Transverse colon (tissue), 4 donors: ENCODE data around the gene CFAP68. TPM values are rescaled to one million over a fixed set of nuclear protein-coding genes. Genes with fewer than 3 reads are reported as not detected.

Experiments used
- DNase-seq: peaks from one replicate; pipeline ENCODE4 v3.0.0-alpha.2; 2019
- H3K27ac ChIP-seq, 4 donors: fragments of 200-600 bp; sonication (generic); 2 replicates each; pipeline ENCODE4 v1.5.1; 2016 to 2018; ENCODE audit warnings: inconsistent platforms in 4 of 4
- H3K27me3 ChIP-seq: fragments of 200-600 bp; sonication (generic); 2 replicates; pipeline ENCODE4 v1.5.1; 2017; ENCODE audit warnings: inconsistent platforms
- H3K36me3 ChIP-seq, 4 donors: fragments of 200-600 bp; sonication (generic); 2 replicates each; pipeline ENCODE4 v1.5.1; 2017 to 2019; ENCODE audit warnings: inconsistent platforms in 4 of 4
- H3K4me1 ChIP-seq, 4 donors: fragments of 200-600 bp; sonication (generic); 2 replicates each; pipeline ENCODE4 v1.5.1; 2017 to 2020; ENCODE audit warnings: inconsistent platforms in 4 of 4
- H3K4me3 ChIP-seq, 4 donors: fragments of 200-600 bp; sonication (generic); 1 replicate in 1 of 4; 2 replicates in 3 of 4; pipeline versions ENCODE4 v1.5.1 to v1.6.1; 2017 to 2019; ENCODE audit warnings: inconsistent platforms in 4 of 4
- H3K9me3 ChIP-seq, 2 donors: fragments of 200-600 bp; sonication (generic); 2 replicates each; pipeline ENCODE4 v1.5.1; 2017 to 2019; ENCODE audit warnings: inconsistent platforms in 2 of 2
- CTCF ChIP-seq, 5 experiments: fragments of 200-600 bp in 3 of 5; fragments of 450-650 bp in 2 of 5; sonication (generic) in 3 of 5; IDR thresholded peaks; 1 replicate in 2 of 5; 2 replicates in 3 of 5; pipeline ENCODE4 v1.5.1; 2016 to 2017; ENCODE audit warnings: antibody characterized with exemption in 5 of 5, inconsistent platforms in 3 of 5, mild to moderate bottlenecking in 2 of 5, moderate library complexity in 1 of 5
- EP300 ChIP-seq: sonication (generic); formaldehyde crosslinking; IDR thresholded peaks from one replicate; pipeline ENCODE4 v1.6.1; 2017; ENCODE audit warnings: antibody characterized with exemption, low read depth
- POLR2A ChIP-seq: fragments of 450-650 bp; IDR thresholded peaks from one replicate; pipeline ENCODE4 v1.6.1; 2016; ENCODE audit warnings: antibody characterized with exemption, mild to moderate bottlenecking, moderate library complexity
- POLR2AphosphoS5 ChIP-seq, 3 donors: sonication (generic); formaldehyde crosslinking; IDR thresholded peaks; one replicate each; pipeline ENCODE4 v1.6.1; 2016; ENCODE audit warnings: antibody characterized with exemption in 3 of 3
- WGBS, 2 donors: methylation state at CpG; one replicate each; pipeline ENCODE4 v1.1.5; 2018; ENCODE audit warnings: low coverage in 1 of 2; 5-methylcytosine and 5-hydroxymethylcytosine counted together
- in situ Hi-C, 4 donors: fragments of 200-750 bp; cut with MboI; loops; one replicate each; pipeline versions ENCODE4 v1.15.0 to v1.15.1; 2017; ENCODE audit warnings: low sequenced_read_pairs in 3 of 4, low pct_ligation_motif_present in 1 of 4, low pct_unique_long_range_greater_than_20kb in 1 of 4
- intact Hi-C: fragments of 100-400 bp; cut with DNase I; formaldehyde crosslinking; loops from one replicate; pipeline ENCODE4 v1.15.1; 2023; ENCODE audit warnings: low total_unique reads
- total RNA-seq, 4 donors: library from RNA; depleted of rRNA; stranded (reverse); fragments of >200 nt; gene quantifications; one replicate each; pipeline ENCODE4 v1.1.0, GENCODE V29; 2016

Gene CFAP68
- total RNA-seq, 4 donors from 2014 or later: 0.20 to 19.8 (median 18.8) TPM; not detected in 1

- DNase-seq: no peak
- intact Hi-C loops: no loop called here
- TF ChIP-seq EP300: no peak
- no peak for TF ChIP-seq POLR2A
- no peak for TF ChIP-seq POLR2AphosphoS5 (IDR thresholded peaks at IDR 0.05)
- no peak for TF ChIP-seq CTCF (IDR thresholded peaks at IDR 0.05)
- Histone ChIP-seq H3K4me3 (no peak overlapping the region), H3K36me3 (peaks cover 0 to 47% (median 11%) of the 10 kb centered on the region in 4 donors), H3K27me3 (no peaks in the 10 kb centered on the region), H3K27ac (no peak overlapping the region), H3K4me1 (no peaks in the 10 kb centered on the region), H3K9me3 (no peaks in the 10 kb centered on the region)
- in situ Hi-C loops: no loop called here
- WGBS, 2 donors: 72 to 78% methylated on average over 3 of the region's 3 CpGs
Observed at GRCh38 chr11:111860257-111860656, 19.1 kb upstream of the CFAP68 start.

- H3K4me1 ChIP-seq: peaks cover 0 to 14% (median 11%) of the 10 kb centered on the region in 4 donors
- peak overlapping the region; percentile 89 to 96 (median 94) for H3K27ac ChIP-seq
- DNase-seq: no peak
- H3K36me3 ChIP-seq: peaks cover 0 to 25% (median 8%) of the 10 kb centered on the region in 4 donors
- H3K9me3 ChIP-seq: no peaks in the 10 kb centered on the region
- in situ Hi-C loops: loop anchor here in 2 of 4 donors (10.0 kb wide), 3 partner anchors 55 to 215 kb away; partner anchors contain the start of genes SDHD (in 1 of the 2) and TIMM8B (in 1 of the 2)
- intact Hi-C loops: no loop called here
- H3K4me3 ChIP-seq: peak overlapping the region in 1 of 4 donors; percentile 85
- no peak for TF ChIP-seq POLR2A
- TF ChIP-seq POLR2AphosphoS5 (IDR thresholded peaks at IDR 0.05): no peak
- no peak for TF ChIP-seq CTCF (IDR thresholded peaks at IDR 0.05)
- no peak for TF ChIP-seq EP300
- WGBS, 2 donors: 94 to 100% methylated on average over 1 of the region's 1 CpG
- no peaks in the 10 kb centered on the region for H3K27me3 ChIP-seq
Observed at GRCh38 chr11:111870113-111870512, 9.2 kb upstream of the CFAP68 start.

GRCh38 chr11:111870522-111870885 is 8.8 kb upstream of the CFAP68 start:
- Histone ChIP-seq H3K9me3 (no peaks in the 10 kb centered on the region), H3K4me3 (peak overlapping the region; percentile 85 to 96 (median 94)), H3K36me3 (peaks cover 0 to 22% (median 8%) of the 10 kb centered on the region in 4 donors), H3K27ac (peak overlapping the region; percentile 89 to 96 (median 94)), H3K27me3 (no peaks in the 10 kb centered on the region), H3K4me1 (peaks cover 0 to 14% (median 11%) of the 10 kb centered on the region in 4 donors)
- intact Hi-C loops (no loop called here), in situ Hi-C loops (loop anchor here in 2 of 4 donors (10.0 kb wide), 3 partner anchors 54 to 214 kb away; partner anchors contain the start of genes SDHD (in 1 of the 2) and TIMM8B (in 1 of the 2))
- no peak for DNase-seq
- no peak for TF ChIP-seq POLR2A
- TF ChIP-seq EP300: no peak
- TF ChIP-seq POLR2AphosphoS5 (IDR thresholded peaks at IDR 0.05): no peak
- no peak for TF ChIP-seq CTCF (IDR thresholded peaks at IDR 0.05)

- Histone ChIP-seq H3K9me3 (no peaks in the 10 kb centered on the region), H3K4me1 (peaks cover 0 to 14% (median 11%) of the 10 kb centered on the region in 4 donors), H3K36me3 (peaks cover 0 to 19% (median 8%) of the 10 kb centered on the region in 4 donors), H3K4me3 (peak within 1 kb of the TSS; percentile 85 to 96 (median 94)), H3K27ac (peak within 1 kb of the TSS; percentile 89 to 96 (median 94)), H3K27me3 (no peaks in the 10 kb centered on the region)
- in situ Hi-C loops (loop anchor here in 2 of 4 donors (10.0 kb wide), 3 partner anchors 54 to 214 kb away; partner anchors contain the start of genes SDHD (in 1 of the 2) and TIMM8B (in 1 of the 2)), intact Hi-C loops (no loop called here)
- DNase-seq: peak; percentile 84
- WGBS, 2 donors: 0 to 1% methylated on average over 13 to 48 of the region's 51 CpGs
- TF ChIP-seq POLR2AphosphoS5 (IDR thresholded peaks at IDR 0.05) (peak; percentile 24 to 72 (median 38)), CTCF (IDR thresholded peaks at IDR 0.05) (peak; percentile 31 to 78 (median 48)), POLR2A (no peak)
Observed at GRCh38 chr11:111870886-111871692, 8.3 kb upstream of the CFAP68 start, which contains the start of gene ALG9. Gene ALG9, minus strand, starts transcription at chr11:111871581. Its CDS starts 99 bp downstream, at chr11:111871482.
